Ascending aorta (tissue), 2 donors: ENCODE data around the gene SMG6. TPM values are rescaled to one million over a fixed set of nuclear protein-coding genes. Genes with fewer than 3 reads are reported as not detected.

Experiments used
- DNase-seq, 2 donors: peaks; one replicate each; pipeline ENCODE4 v3.0.0-alpha.2; 2019; ENCODE audit warnings: low spot score in 2 of 2
- H3K27ac ChIP-seq, 2 donors: fragments of 200-600 bp; sonication (generic); one replicate each; pipeline ENCODE4 v1.5.1; 2016 to 2017; ENCODE audit warnings: mild to moderate bottlenecking in 1 of 2
- H3K27me3 ChIP-seq: fragments of 200-600 bp; sonication (generic); one replicate; pipeline ENCODE4 v1.5.1; 2017
- H3K36me3 ChIP-seq, 2 donors: fragments of 200-600 bp; sonication (generic); one replicate each; pipeline ENCODE4 v1.5.1; 2016
- H3K4me1 ChIP-seq, 2 donors: fragments of 200-600 bp; sonication (generic); one replicate each; pipeline ENCODE4 v1.5.1; 2016 to 2017; ENCODE audit warnings: mild to moderate bottlenecking in 1 of 2
- H3K4me3 ChIP-seq, 2 donors: fragments of 200-600 bp; sonication (generic); one replicate each; pipeline ENCODE4 v1.5.1; 2016 to 2017; ENCODE audit warnings: mild to moderate bottlenecking in 1 of 2
- H3K9me3 ChIP-seq, 2 donors: fragments of 200-600 bp; sonication (generic); one replicate each; pipeline ENCODE4 v1.5.1; 2016
- intact Hi-C: fragments of 100-400 bp; cut with DNase I; formaldehyde crosslinking; loops from one replicate; pipeline ENCODE4 v1.15.1; 2023
- total RNA-seq: library from RNA; depleted of rRNA; stranded (reverse); fragments of >200 nt; gene quantifications from one replicate; pipeline ENCODE4 v1.1.0, GENCODE V29; 2016
- TF ChIP-seq, protein P1 (sequence below), 3 experiments: fragments of 200-600 bp in 2 of 3; fragments of 450-650 bp in 1 of 3; sonication (generic) in 2 of 3; IDR thresholded peaks; one replicate each; pipeline ENCODE4 v1.5.1; 2016 to 2019; ENCODE audit warnings: antibody characterized with exemption in 3 of 3, mild to moderate bottlenecking in 1 of 3, moderate library complexity in 1 of 3

SMG6 gene
- total RNA-seq, 1 donor from 2014 or later, result 50.8 TPM

DNA sequence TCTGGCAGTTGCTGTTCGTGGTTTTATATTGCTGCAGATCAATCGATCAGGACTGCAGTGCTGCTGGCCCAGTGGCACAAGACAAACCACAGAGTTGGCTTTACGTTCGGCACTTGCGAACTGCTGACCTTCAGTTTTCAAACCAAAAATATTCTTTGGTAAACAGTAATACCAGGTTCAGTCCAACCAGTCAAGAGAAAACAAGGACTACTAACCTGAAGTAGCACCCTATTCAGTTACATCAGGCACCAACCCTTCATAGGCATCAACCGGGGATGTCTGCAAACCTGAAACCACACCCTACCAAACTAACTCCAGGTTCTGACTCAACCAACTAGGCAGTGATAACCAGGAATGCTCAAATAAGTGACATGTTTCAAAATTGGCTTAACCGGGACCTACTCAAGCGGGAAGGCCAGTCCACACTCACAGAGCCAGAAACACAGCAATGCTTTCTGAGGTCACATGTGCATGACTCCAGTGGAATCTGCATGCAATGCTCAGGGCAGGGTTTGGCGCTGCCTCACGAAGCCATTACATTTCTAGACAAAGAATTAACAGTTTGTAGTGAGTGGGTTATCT is 91.1 kb downstream of the SMG6 start:
- Histone ChIP-seq H3K27me3 (no peaks in the 10 kb centered on the region), H3K4me3 (no peak overlapping the region), H3K9me3 (no peaks in the 10 kb centered on the region), H3K4me1 (peaks cover 18 to 54% of the 10 kb centered on the region in 2 donors), H3K27ac (peak overlapping the region; percentile 88 to 94), H3K36me3 (no peaks in the 10 kb centered on the region)
- TF ChIP-seq, protein P1, sequence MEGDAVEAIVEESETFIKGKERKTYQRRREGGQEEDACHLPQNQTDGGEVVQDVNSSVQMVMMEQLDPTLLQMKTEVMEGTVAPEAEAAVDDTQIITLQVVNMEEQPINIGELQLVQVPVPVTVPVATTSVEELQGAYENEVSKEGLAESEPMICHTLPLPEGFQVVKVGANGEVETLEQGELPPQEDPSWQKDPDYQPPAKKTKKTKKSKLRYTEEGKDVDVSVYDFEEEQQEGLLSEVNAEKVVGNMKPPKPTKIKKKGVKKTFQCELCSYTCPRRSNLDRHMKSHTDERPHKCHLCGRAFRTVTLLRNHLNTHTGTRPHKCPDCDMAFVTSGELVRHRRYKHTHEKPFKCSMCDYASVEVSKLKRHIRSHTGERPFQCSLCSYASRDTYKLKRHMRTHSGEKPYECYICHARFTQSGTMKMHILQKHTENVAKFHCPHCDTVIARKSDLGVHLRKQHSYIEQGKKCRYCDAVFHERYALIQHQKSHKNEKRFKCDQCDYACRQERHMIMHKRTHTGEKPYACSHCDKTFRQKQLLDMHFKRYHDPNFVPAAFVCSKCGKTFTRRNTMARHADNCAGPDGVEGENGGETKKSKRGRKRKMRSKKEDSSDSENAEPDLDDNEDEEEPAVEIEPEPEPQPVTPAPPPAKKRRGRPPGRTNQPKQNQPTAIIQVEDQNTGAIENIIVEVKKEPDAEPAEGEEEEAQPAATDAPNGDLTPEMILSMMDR (IDR thresholded peaks at IDR 0.05), result no peak
- intact Hi-C loops, result loop anchor here (2.0 kb wide), 2 partner anchors 24 to 32 kb away; no protein-coding TSS in a partner anchor
- DNase-seq, result peak; percentile 37 to 86

DNA sequence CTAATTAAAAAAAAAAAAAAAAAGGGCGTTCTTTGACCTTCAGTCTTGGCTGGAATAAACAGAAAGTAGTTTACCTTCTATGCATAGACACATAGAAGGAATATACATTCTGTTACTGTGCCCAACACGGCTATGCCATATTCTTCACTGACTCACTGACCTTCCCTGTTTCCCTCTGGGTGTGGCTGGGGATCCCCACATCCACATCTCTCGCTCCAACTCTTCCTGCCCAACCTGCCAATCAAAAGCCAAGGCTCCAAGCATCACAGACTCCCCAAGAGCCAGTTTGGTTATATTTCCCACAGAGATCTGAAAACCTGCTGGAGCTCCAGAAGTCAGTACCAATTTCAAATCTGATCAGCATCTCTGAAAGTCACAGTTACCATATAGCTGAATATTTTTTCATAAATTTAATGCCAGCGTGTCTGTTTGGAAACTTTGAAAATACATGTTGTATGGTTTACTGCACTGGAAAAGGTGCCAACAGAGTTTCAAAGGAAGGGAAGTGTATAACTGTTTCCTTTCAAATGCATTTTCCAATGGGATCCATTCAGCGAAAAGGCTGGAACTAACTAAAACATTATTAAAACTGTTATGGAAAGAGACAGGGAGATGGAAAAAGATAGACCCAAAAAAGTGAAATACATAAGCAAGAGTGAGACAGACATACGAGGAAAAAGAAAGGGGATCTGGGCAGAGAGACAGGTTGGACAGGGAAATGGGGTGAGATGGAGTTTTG is 91.8 kb downstream of the SMG6 start:
- H3K27ac ChIP-seq, result peak overlapping the region; percentile 88 to 94
- no peaks in the 10 kb centered on the region for H3K36me3 ChIP-seq
- H3K27me3 ChIP-seq, result no peaks in the 10 kb centered on the region
- TF ChIP-seq, protein P1 (IDR thresholded peaks at IDR 0.05), result no peak
- H3K4me3 ChIP-seq, result no peak overlapping the region
- peak in 1 of 2 donors; percentile 42 for DNase-seq
- no peaks in the 10 kb centered on the region for H3K9me3 ChIP-seq
- H3K4me1 ChIP-seq, result peaks cover 18 to 58% of the 10 kb centered on the region in 2 donors
- intact Hi-C loops, result loop anchor here (2.0 kb wide), 2 partner anchors 25 to 31 kb away; no protein-coding TSS in a partner anchor

DNA sequence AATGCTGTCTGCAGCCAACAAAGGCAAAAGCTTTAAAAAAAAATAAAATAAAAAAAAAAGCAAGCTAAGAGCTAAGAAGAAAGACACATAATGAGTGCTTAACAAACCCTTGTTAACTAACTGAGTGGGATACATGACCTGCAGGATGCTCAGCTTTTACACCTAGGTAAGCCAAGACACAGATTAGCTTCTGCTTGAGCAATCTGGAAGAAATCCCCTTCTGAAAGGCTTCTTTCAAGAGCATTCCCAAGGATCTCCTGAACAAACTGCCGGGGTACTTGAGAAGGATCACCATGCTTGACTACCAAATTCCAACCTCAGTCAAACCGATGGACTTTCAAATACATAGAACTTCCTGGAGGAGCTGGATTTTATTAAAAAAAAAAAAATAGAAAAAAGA is 92.9 kb downstream of the SMG6 start:
- intact Hi-C loops, result no loop called here
- Histone ChIP-seq H3K4me3 (no peak overlapping the region), H3K27me3 (no peaks in the 10 kb centered on the region), H3K27ac (no peak overlapping the region), H3K9me3 (no peaks in the 10 kb centered on the region), H3K36me3 (no peaks in the 10 kb centered on the region), H3K4me1 (peaks cover 18 to 49% of the 10 kb centered on the region in 2 donors)
- TF ChIP-seq, protein P1 (IDR thresholded peaks at IDR 0.05), result no peak
- no peak for DNase-seq

DNA sequence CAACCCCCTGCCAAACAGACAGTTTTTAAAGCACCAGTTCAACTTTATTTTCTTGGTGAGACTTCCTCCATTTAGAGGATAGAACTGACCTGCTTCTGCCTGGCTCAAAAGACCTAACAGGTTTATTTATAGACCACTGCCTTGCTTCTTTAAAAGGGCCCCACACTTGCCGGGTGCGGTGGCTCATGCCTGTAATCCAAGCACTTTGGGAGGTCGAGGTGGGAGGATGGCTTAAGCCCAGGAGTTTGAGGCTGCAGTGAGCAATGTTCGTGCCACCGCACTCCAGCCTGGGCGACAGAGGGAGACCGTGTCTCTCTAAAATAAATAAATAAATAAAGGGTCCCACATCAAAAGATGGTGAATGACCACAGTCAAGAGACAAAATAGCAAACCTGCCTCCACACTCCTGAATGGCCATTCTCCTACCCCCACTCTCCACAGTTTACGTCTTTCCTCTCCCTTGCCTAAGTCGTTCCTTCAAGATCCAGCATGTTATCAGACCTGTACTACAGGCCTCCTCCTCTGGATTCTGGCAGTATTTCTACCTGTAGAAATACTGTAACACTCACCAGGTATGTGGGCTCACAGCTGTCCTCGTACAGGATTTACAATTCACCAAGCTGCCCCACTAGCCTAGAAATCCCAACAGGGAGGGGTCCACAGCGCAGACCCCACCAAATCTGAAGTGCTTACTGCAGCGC is 95.6 kb downstream of the SMG6 start:
- intact Hi-C loops, result no loop called here
- peaks cover 7 to 28% of the 10 kb centered on the region in 2 donors for H3K4me1 ChIP-seq

DNA sequence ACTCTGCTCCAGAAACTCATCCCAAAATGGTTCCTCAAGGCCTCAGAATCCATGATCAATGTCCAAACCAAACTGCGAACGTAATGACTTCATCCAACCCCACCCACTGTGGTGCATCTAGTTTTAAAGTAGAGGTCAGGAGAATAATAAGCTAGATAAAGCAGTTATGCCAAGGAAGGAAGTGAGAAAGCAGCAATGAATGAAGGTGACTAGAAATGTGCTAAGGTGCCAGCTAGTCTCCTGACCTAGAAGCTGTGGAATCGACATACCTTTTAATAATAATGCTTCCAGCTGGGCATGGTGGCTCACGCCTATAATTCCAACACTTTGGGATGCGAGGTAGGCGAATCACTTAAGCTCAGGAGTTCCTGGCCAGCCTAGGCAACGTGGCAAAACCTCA is 99.2 kb downstream of the SMG6 start:
- DNase-seq, result no peak
- Histone ChIP-seq H3K27me3 (no peaks in the 10 kb centered on the region), H3K4me3 (no peak overlapping the region), H3K4me1 (peaks cover 0 to 17% of the 10 kb centered on the region in 2 donors), H3K36me3 (no peaks in the 10 kb centered on the region), H3K9me3 (no peaks in the 10 kb centered on the region), H3K27ac (no peak overlapping the region)
- intact Hi-C loops, result no loop called here
- TF ChIP-seq, protein P1 (IDR thresholded peaks at IDR 0.05), result no peak

More for the DNA sequence above, 95.6 kb downstream of the SMG6 start:
- DNase-seq, result peak in 1 of 2 donors; percentile 61
- no peaks in the 10 kb centered on the region for H3K27me3 ChIP-seq
- H3K9me3 ChIP-seq, result no peaks in the 10 kb centered on the region
- no peaks in the 10 kb centered on the region for H3K36me3 ChIP-seq
- TF ChIP-seq, protein P1 (IDR thresholded peaks at IDR 0.05), result no peak
- H3K27ac ChIP-seq, result peak overlapping the region; percentile 17 to 35
- no peak overlapping the region for H3K4me3 ChIP-seq
